ENCODE results near the gene CGRRF1.
A peak's percentile ranks its signal among the peaks of the same experiment; 100 is the strongest.

CGRRF1 gene

DNA sequence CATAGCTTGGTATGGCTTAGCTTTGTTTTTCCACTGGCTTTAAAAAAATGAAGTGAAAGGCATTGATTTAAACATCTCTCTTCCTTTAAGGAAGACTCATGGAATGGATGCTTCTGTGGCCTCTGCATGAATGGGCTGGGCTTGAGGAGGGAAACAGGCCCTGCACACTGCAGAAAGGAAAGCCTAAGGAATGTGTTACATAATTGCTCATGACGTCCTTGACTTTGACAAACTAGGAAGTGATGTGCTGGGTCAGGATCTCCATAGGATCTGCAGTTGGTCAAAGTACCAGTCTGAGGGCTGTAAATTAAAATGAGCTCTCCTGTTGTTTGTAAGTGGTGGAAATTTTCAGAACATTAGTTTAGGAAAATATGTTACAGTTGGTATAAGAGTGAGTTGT lies 69.9 kb downstream of the CGRRF1 start:
- H3K4me1 ChIP-seq (ENCODE audit: control insufficient read depth, insufficient read depth, low read length): peaks cover 17% of the 10 kb centered on the region
- peaks cover 3% of the 10 kb centered on the region for H3K36me3 ChIP-seq (ENCODE audit: control insufficient read depth, insufficient read depth, low read length, severe bottlenecking)
- H3K9ac ChIP-seq (ENCODE audit: low read length): no peak overlapping the region
- H3K9me3 ChIP-seq (ENCODE audit: control insufficient read depth, low read length): no peaks in the 10 kb centered on the region
- no peak overlapping the region for H3K4me3 ChIP-seq (ENCODE audit: low read length)
- no peaks in the 10 kb centered on the region for H3K27me3 ChIP-seq (replicated peaks; ENCODE audit: control insufficient read depth, insufficient read depth, low read length)
- DNase-seq (ENCODE audit: low read depth): peak; percentile 27

DNA sequence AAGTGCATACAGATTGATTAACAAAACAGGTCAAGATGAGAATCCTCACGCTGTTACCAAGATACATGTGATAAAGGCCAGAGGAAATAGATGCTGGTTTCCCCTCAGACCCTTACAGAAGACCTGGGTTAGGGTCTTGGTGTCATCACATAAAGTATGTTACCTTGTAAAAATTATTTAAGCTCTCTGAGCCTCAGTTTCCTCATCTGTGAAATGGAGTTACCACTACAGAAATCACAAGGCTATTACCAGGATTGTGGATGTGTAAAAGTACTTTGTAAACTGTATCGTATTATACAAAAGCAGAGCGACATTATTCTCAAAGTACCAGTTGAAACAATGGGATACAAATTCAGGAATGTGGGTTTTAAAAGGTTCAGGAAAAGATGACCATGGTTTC lies 71.2 kb downstream of the CGRRF1 start:
- peaks cover 16% of the 10 kb centered on the region for H3K4me1 ChIP-seq (ENCODE audit: control insufficient read depth, insufficient read depth, low read length)
- H3K36me3 ChIP-seq (ENCODE audit: control insufficient read depth, insufficient read depth, low read length, severe bottlenecking): peaks cover 9% of the 10 kb centered on the region
- no peak for DNase-seq (ENCODE audit: low read depth)
- H3K9ac ChIP-seq (ENCODE audit: low read length): no peak overlapping the region
- no peaks in the 10 kb centered on the region for H3K9me3 ChIP-seq (ENCODE audit: control insufficient read depth, low read length)
- H3K27me3 ChIP-seq (replicated peaks; ENCODE audit: control insufficient read depth, insufficient read depth, low read length): no peaks in the 10 kb centered on the region
- H3K4me3 ChIP-seq (ENCODE audit: low read length): no peak overlapping the region

DNA sequence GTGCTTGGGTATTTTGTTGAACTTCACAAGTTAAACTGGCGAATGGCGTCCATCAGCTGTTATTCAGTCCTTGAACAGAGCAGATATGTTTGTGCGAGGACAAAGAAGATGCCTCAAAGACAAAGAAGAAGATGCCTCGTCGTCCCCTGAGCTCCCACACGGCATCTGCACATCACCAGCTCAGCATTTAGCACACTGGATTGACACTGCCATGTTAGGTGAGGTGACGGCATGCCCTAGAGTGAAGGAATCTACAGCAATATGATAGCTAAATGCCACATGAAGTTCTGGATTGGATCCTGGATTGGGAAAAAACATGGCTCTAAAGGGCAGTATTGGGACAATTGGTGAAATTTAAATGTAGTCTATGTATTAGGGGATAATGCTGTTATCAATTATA lies 72.6 kb downstream of the CGRRF1 start:
- Histone ChIP-seq H3K4me1 (ENCODE audit: control insufficient read depth, insufficient read depth, low read length) (peaks cover 8% of the 10 kb centered on the region), H3K9me3 (ENCODE audit: control insufficient read depth, low read length) (no peaks in the 10 kb centered on the region), H3K27me3 (replicated peaks; ENCODE audit: control insufficient read depth, insufficient read depth, low read length) (no peaks in the 10 kb centered on the region), H3K4me3 (ENCODE audit: low read length) (no peak overlapping the region), H3K36me3 (ENCODE audit: control insufficient read depth, insufficient read depth, low read length, severe bottlenecking) (peaks cover 6% of the 10 kb centered on the region), H3K9ac (ENCODE audit: low read length) (no peak overlapping the region)
- DNase-seq (ENCODE audit: low read depth): no peak

DNA sequence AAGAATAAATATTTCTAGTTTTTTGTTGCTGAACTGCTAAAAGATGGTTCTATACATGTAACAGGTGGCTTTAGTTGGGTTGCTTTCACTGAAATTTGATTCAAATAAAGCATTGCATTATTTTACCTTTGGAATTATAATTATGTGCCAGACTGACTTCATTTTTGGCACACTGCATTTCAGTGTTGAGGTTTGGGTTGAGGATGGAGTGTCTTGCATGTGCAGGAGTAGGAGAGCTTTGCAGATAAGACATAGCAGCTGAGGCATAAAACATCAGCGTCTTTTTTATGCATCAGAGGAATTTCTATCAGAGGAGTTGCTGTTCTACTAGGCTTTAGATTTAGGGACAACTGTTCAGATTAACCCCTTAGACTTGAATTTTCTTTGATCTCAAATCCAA lies 74.4 kb downstream of the CGRRF1 start:
- H3K4me1 ChIP-seq (ENCODE audit: control insufficient read depth, insufficient read depth, low read length): peaks cover 2% of the 10 kb centered on the region

DNA sequence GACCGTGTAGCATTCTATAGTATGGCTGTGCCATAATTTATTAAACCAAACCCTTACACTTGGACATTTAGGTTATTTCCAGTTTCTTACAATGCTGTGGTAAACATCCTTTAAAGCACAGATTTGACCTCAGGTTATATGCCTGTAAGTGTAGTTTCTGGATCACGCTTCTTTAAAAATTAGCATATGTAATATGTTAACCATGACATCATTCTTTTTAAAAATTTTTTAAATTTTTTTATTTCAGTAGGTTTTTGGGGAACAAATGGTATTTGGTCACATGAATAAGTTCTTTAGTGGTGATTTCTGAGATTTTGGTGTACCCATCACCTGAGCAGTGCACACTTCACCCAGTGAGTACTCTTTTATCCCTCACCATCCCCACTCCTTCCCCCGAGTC lies 75.5 kb downstream of the CGRRF1 start:
- DNase-seq (ENCODE audit: low read depth): no peak
- Histone ChIP-seq H3K36me3 (ENCODE audit: control insufficient read depth, insufficient read depth, low read length, severe bottlenecking) (peaks cover 6% of the 10 kb centered on the region), H3K27me3 (replicated peaks; ENCODE audit: control insufficient read depth, insufficient read depth, low read length) (no peaks in the 10 kb centered on the region), H3K9me3 (ENCODE audit: control insufficient read depth, low read length) (no peaks in the 10 kb centered on the region), H3K4me3 (ENCODE audit: low read length) (no peak overlapping the region), H3K9ac (ENCODE audit: low read length) (no peak overlapping the region), H3K4me1 (ENCODE audit: control insufficient read depth, insufficient read depth, low read length) (peaks cover 13% of the 10 kb centered on the region)

More for the DNA sequence above, 74.4 kb downstream of the CGRRF1 start:
- Histone ChIP-seq H3K36me3 (ENCODE audit: control insufficient read depth, insufficient read depth, low read length, severe bottlenecking) (peaks cover 6% of the 10 kb centered on the region), H3K9ac (ENCODE audit: low read length) (no peak overlapping the region), H3K9me3 (ENCODE audit: control insufficient read depth, low read length) (no peaks in the 10 kb centered on the region), H3K4me3 (ENCODE audit: low read length) (no peak overlapping the region), H3K27me3 (replicated peaks; ENCODE audit: control insufficient read depth, insufficient read depth, low read length) (no peaks in the 10 kb centered on the region)
- DNase-seq (ENCODE audit: low read depth): no peak
